ENCODE results near the gene CCNE1.
"Not testable (repeated sequence)": the region's sequence is repeated elsewhere in the genome, so short reads cannot be mapped to it uniquely, and the experiment has no call there.

Gene CCNE1

DNA sequence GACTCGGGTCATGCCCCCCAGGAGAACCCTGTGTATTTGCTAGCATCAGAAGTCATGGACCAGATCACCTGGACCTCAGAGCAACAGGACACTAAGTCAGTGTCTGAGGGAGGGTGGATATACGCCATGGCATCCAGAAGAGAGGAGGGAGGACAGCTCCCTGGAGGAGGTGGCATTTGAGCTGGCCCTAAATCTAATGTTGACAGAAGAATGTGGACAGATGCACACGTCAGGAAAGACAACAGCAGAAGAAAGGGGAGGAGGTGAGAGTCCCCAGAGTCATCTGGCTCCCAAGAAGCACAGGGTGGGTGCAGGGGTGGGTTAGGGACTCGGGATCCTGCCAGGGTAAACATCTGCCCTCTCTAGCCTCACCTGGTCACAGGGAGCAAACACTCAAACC is 24.5 kb upstream of the CCNE1 start:
- DNase-seq (ENCODE audit: low spot score), result no peak

DNA sequence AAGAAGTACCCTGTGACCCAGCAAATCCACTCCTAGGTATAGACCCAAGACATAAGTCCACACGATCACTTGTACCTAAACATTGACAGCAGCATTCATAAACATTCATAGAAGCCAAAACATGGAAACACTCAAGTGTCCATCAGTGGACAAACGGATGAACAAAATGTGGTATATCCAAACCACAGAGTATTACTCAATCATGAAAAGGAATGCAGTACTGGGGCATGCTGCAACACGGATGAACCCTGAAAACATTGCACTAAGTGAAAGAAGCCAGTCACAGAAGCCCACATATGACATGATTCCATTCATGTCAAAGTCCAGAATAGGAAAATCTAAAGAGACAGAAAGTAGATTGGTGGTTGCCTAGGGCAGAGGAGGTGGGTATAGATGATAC is 22.8 kb upstream of the CCNE1 start:
- no peak for DNase-seq (ENCODE audit: low spot score)

DNA sequence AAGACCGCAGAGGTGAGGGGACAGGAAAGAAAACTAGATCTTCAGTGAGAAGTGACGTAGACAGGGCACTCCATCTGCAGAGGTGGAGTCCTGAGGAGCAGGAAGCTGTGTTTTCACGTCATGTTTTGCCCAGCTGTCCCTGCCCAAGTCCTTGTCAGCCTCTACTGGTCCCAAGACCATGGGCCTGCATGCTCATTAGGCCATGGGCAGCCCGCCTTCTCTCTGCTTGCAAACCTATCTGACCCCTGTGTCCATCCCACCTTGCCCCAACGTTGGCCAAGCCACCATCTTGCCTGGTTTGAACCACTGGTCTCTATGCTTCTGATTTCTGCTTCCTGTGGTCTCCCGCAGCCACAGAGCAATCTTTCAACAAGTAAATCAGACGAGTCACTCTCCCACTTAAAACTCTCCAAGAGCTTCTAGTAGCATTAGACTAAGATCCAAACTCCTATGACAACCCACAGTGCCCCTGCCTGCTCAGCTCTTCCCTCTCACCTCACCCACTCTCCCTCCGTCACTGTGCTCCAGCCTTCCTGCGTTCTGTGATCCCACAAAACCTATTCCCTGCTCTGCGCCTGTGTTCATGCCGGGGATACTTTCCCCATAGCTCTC is 18.6 kb upstream of the CCNE1 start:
- no peak for DNase-seq (ENCODE audit: low spot score)

DNA sequence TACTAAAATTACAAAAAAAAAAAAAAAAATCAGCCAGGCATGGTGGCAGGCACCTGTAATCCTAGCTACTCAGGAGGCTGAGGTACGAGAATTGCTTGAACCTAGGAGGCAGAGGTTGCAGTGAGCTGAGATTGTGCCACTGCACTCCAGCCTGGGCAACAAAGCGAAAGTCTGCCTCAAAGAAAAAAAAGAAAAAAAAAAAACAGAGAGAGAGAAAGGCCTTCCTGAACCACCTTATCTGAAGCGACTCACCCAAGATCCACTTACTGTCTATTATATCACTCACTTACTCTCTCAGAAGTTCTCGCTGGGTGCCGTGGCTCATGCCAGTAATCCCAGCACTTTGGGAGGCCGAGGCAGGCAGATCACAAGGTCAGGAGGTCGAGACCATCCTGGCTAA is 17.3 kb upstream of the CCNE1 start:
- DNase-seq (ENCODE audit: low spot score), result not testable (repeated sequence)

DNA sequence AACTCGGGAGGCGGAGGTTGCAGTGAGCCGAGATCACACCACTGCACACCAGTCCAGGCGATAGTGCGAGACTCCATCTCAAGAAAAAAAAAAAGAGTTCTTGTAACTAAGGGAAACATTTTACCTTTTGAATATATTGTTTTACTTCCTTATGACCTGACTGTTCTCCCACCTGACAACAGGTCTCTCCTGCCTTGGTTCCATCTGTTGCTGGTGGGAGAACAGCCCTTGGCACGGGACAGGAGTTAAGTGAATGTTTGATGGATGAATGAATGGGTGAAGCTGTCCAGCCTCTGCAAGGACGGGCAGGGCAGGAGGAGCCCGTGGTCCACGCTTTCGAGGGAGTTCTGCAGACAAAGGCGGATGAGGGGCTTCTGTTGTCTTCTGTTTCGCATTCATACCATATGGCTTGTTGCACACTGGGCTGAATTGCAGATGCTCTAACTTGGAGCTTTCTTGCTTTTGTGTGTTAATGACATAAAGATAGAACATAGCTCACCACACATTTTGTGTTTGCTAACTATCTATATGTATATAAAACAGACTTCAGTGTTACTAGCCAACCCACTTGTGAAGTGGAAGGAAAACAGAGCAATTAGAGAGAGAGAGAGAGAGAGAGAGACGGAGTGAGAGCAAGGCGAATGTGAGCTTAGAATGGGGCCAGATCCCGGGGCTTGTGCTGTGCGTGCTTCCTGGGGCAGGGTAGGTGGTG is 16.2 kb upstream of the CCNE1 start:
- DNase-seq (ENCODE audit: low spot score), result no peak

DNA sequence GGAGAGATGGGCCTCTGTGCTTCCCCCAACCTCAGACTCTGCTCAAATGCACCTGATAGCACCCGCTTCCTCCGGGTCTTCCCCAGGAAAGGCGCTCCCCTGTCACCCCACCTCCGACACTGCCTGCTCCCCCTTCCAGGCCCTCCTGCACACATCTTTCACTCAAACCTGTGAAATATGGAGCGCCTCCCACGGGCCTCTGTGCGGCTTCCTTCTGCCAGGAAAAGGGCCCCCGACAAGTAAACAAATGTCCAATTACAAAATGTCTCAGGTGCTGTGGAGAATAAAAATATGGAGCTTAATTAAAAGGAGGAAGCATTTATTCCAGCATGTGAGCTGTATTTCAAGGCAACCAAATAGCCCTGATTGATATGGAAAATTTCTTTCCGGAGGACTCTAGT is 15.6 kb upstream of the CCNE1 start:
- DNase-seq (ENCODE audit: low spot score), result no peak

DNA sequence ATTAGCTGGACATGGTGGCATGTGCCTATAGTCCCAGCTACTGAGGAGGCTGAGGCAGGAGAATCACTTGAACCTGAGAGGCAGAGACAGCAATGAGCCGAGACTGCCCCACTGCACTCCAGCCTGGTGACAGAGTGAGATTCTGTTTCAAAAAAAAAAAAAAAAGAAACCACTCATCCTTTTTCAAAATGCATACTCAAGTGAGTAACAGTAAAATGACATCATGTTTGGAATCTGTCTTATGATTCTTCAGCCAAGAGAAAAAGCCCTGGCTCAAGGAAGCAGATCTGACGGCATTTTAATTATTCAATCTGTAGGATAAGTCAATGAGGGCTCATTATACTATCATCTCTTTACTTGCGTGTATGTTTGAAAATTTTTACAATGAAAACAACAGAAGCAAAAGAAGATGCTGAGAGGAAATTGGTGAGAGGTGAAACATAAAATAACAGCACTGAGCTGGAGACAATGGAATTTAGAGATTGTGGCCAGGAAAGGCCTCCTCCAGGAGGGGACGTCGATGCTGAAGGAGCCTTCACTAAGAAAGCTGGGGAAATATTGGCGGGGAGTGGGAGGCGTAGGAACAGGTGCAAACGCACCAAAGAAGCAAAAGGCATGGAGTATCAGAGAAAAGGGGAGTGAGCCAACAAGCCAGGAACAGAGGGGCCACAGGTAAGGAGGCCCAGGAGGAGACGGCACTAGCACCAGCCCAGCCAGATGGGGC is 12.9 kb upstream of the CCNE1 start:
- DNase-seq (ENCODE audit: low spot score), result no peak

DNA sequence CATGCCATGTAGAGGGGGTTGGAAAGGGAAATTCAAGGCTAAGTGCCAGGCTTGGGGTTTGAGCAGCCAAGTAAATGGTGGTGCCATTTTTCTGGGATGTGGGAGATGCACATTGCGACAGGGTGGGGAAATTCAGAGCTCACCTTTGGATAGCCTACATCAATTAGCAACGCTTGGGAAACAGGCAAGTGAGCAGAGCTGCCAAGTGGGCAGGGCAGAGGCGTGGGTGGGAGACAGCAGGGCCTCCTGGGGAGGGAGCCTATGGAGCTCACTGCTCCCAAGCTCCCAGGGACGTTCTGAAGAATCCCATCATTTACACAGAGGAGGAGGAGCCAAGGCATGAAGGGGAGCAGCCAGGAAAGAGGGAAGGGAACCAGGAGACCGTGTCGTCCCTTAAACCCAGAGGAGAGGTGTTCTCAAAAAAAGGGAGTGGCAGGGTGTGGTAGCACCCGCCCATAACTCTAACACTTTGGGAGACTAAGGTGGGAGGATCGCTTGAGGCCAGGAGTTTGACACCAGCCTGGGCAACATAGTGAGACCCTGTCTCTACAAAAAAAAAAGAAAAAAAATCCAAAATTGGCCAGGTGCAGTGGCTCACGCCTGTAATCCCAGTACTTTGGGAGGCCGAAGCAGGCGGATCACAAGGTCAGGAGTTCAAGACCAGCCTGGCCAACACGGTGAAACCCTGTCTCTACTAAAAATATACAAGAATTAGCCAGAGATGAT is 11.5 kb upstream of the CCNE1 start:
- no peak for DNase-seq (ENCODE audit: low spot score)

DNA sequence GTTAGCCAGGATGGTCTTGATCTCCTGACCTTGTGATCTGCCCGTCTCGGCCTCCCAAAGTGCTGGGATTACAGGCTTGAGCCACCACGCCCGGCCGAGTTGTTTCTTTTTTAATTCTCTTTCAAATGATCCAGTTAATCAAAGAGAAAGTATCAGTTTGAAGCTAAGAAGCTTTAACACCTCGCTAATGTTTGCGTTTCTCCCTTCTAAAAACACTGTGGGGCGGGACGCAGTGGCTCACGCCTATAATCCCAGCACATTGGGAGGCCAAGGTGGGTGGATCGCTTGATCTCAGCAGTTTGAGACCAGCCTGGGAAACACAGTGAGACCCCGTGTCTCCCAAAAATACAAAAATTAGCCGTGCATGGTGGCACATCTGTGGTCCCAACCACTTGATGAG is 7.8 kb upstream of the CCNE1 start:
- DNase-seq (ENCODE audit: low spot score), result not testable (repeated sequence)

DNA sequence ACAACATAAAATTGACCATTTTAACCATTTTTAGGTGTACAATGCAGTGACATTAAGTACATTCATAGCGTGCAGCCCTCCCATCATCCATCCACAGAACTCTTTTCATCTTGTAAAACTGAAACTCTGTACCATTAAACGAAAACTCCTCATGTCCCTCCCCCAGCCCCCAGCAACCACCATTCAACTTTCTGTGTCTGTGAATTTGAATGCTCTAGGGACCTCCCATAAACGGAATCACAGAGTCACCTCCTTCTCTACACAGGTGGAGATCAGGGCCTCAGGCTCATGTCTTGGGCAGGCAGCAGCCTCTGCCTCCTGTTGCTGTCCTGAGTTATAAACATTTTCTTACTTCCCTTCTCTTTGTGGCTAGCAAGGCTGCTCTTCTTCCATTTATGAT is 7.3 kb upstream of the CCNE1 start:
- no peak for DNase-seq (ENCODE audit: low spot score)

DNA sequence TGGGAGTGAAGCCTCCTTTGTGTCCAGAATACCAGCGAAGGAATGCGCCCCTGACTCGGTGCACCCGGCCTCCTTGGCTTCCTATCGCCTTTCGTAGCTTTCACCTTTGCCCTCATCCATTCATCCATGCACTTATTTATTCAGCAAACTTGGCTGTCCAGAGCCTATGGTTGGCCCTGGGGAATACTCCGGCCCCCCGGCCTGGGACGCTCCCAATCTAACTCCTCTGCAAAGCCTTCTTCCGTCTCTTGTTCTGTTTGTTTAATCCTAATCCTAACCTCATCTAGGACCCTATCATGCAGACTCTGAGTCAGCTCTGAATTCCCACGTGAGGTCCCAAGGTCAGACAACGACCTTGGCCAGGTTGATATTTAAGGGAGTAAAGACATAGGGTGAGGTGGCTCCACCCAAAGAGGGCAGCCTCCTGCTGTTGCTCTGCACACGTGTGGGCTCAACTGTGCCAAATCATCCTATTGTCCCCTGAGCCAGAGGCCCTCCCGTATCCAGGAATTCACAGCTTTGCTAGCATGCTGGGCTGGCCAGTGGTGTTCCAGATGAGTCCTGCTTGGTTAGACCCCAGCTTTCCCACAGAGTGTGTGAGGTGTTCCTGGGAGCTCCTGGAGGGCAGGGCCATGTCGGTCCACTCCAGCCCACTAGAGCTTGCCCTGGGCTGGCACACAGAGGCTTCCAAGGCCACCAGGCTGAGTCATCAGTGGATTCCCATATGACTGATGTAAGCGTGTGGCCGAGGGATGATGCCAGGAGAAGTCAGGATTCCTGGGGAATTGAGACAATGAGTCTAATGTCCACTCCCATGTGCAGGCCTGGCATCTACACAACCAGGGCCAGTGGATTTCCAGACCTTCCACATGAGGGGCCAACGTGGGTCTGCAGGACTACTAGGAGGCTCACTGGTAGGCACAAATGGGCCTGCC is 6.5 kb upstream of the CCNE1 start:
- DNase-seq (ENCODE audit: low spot score), result no peak

DNA sequence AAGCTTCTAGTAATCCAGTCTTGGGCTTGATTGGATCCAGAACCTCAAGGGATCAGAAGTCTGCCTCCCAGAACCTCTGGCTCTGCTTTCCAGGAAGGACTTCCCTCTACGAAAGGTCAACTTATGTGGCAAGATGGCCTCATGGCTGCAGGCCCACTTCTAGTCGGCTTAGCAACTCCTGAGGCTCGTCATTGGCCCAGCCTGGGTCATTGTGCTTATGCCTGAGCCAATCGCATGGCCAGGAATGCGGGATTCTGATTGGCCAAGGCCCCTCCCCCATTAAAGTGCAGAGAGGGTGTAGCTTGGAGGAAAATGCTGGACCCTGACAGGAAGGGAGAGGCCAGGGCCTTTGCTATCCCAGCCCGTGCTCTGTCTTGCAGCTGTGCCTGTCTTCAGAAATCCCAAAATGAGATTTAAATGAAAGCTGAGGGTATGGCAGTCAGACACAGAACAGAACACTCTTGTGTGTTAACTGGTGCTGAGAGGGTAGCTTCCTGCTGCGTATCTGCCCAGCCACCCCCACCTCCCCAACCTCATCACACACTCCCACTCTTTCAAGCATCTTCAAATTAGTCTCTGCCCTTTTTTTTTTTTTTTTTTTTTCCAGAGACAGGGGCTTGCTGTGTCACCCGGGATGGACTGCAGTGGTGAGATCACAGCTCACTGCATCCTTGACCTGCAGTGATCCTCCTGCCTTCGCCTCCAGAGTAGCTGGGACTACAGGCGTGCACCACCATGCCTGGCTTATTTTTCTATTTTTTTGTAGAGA is 5.5 kb upstream of the CCNE1 start:
- no peak for DNase-seq (ENCODE audit: low spot score)

DNA sequence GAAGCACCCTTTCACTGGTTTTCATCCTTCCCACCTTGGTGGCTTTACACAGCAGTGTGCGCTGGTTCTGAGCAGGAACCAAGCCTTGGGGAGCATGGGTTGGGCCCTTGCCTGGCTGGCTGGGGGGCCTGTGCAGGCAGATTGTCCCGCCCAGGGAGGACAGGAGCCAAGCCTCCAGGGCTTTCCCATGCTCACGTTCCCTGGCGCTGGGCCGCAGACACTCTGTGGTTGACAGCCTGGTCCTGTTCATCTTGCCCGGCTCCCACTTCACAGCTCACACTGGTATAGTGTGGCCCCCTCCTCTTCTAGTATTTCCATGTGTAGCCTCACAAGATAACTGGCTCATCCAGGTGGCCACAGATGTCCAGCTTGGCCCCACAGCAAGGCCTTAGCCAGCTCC is 4.6 kb upstream of the CCNE1 start:
- DNase-seq (ENCODE audit: low spot score), result no peak

DNA sequence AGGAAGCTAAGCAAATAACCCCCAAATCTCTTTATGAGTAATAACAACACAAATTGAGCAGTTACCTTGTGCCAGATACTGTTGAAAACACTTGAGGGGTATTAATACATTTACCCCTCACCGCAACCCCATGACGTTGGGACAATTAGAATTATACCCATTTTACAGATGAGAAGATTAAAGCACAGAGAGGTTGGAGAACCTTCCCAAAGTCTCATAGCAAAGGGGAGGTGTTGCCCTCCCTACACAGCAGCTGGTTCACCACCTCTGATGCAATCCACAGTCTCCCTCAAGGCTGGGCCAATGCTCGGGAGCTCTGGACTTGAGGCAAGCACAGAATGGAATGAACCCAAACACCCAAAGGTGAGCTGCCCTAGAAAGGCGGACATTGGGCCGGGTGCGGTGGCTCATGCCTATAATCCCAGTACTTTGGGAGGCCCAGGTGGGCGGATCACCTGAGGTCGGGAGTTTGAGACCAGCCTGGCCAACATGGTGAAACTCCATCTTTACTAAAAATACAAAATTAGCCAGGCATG is 3.9 kb upstream of the CCNE1 start:
- DNase-seq (ENCODE audit: low spot score), result no peak

DNA sequence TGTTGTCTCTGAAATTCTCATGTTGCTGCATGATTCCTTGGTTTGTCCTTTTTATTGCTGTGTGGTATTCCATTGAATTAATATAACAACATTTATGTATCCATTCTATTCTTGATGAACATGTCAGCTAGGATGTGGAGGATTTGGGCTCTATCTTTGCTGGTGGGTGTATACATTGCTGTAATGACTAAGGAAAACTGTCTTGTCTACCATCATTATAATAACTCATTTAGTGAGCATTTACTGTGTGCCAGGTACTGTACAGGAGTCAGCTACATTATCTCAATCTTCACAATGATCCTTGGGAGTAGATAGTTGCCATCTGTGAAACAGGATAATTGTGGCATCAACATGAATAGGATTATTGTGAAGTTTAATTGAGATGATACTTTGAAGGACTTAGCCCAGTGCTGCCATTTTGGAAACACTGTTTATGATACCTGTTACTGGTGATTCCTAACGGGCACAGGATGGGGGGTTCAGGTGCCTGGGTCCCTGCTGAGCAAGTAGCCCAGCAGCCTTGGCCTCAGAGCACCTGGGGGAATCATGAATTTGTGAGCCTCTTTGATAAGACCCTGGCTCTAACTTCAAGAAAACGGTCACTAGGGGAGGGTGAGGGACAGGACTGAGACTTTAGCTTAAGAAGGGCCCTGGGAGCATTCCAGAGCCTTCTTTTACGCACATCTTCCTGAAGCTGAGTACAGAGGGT is 1.8 kb upstream of the CCNE1 start:
- DNase-seq (ENCODE audit: low spot score), result no peak

DNA sequence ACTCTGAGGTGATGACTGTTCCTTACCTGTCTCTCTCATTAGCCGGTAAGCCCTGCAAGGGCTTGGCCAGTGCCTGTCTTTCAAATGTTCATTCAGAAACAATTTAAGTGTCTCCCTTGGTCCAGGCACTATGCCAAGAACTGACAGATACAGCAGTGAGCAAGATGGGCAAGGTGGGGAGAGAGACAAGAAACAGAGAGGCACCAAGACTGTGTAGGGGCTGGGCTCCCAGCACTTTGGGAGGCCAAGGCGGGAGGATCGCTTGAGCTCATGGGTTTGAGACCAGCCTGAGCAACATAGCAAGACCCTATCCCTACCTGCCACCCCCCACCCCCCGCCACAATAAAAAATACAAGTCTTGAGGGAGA is 1.3 kb upstream of the CCNE1 start:
- no peak for DNase-seq (ENCODE audit: low spot score)

DNA sequence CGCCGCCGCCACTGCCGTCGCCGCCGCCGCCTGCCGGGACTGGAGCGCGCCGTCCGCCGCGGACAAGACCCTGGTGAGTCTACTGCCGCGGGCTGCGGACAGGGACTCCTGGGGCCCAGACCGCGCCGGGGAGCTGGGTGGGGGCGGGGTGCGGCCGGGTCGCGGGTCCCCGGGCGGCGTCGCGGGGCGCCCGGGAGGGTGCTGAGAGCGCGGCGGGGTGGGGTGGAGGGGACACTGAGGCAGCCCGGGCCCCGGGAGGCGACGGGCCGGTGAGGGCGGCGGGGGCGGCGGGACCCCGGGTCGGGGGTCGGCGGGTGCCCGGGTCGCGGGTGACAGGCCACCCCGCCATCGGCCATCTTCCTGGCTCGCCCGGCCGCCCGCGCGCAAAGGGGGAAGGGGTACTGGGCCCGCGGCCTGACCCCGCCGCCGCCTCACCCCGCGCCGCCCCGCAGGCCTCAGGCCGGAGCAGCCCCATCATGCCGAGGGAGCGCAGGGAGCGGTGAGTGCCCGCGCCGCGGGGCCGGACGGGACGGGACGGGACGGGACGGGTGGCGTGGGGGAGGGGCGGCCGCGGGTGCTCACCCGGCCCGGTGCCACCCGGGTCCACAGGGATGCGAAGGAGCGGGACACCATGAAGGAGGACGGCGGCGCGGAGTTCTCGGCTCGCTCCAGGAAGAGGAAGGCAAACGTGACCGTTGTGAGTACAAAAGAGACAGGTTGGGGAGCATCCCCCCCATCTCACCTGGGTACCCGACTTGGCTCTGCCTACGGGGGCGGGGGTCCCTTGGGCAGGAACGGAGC is 489 bp downstream of the CCNE1 start:
- DNase-seq (ENCODE audit: low spot score), result no peak

DNA sequence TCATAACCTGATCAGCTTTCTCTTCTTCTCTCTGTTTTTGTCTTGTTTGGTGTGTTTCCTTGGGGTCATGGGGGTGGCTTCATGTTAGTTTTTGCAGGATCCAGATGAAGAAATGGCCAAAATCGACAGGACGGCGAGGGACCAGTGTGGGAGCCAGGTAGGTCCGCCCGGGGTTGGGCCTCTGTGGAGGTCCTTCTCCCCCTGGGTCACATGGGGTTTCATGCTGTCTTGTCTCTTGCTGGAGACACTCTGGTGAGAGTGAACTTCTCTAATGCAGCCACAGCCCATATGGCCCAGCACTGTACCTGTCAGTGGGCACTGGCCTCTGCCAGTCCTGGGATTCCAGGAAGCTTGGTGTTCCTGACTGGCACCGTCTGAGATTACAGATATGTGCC is 1.1 kb downstream of the CCNE1 start:
- DNase-seq (ENCODE audit: low spot score), result no peak

DNA sequence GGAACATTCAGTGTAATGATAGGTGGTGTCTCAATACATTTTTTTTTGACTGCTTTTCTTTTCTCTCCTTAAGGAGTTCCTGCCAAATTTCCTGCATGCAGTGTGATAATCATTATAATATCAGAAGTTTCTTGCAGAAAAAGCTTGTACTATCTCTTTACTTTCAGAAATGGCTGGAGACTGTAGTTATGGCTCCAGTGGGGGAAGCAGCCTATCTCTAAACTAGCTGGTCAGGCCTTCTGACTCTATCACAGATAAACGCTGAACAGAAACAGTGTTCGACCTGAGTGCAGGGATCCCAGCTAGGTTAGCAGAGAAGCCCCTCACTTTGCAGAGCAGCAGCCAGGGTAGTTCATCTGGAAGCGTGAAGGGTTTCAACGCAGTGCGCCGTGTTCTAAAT is 1.9 kb downstream of the CCNE1 start:
- DNase-seq (ENCODE audit: low spot score), result no peak

Data from Ammon's horn (tissue), 1 donor.